Superior temporal gyrus (tissue), 1 donor: ENCODE results near the gene LBH.

Experiments
- DNase-seq: peaks from one replicate; pipeline ENCODE4 v3.0.0-alpha.2; 2016; ENCODE audit errors: extremely low spot score

LBH gene

GRCh38 chr2:30303095-30303494, 71.8 kb downstream of the LBH start:
- no peak for DNase-seq

GRCh38 chr2:30305235-30305634, 73.9 kb downstream of the LBH start:
- no peak for DNase-seq

- no peak for DNase-seq
These were observed 75.2 kb downstream of the LBH start for GRCh38 chr2:30306522-30306921.

GRCh38 chr2:30308280-30308679, 76.9 kb downstream of the LBH start:
- no peak for DNase-seq
